Measurements from ENCODE around the gene ATE1. TPM values are rescaled to one million over a fixed set of nuclear protein-coding genes. Genes with fewer than 3 reads are reported as not detected.

The ATE1 gene
- total RNA-seq, 6 donors from 2014 or later: 13.5 to 27.9 (median 21.8) TPM

DNA sequence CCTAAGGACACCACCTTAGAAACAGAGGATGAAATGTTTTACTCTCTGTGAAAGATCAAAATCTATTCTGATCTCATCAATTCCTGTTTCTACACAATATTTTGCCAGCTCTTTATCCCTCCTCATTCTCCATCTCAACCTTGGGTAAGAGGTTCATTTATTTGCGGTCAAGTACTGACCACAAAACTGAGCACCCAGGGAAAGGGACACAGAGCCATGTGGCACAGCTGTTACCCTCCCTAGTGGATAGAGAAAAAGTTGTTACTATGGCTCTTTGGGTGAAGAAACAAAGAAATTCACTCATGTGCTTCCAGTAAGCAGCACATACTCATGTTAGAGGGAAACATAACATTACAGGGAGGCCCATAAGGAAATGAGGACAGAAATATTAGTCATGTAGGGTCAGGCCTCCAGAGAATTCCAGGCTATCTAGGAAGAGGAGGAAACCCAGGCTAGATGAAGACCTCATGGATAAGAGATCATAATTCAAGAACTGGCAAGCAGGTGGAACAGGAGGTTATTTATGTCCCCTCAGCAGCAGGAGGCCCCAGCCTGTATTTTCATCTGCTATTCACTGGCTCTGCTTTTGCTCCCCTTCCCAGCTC lies 114.5 kb downstream of the ATE1 start:
- WGBS, 2 donors: 81 to 100% methylated on average over 1 of the region's 1 CpG
- no peaks in the 10 kb centered on the region for H3K36me3 ChIP-seq
- no peak overlapping the region for H3K27ac ChIP-seq
- H3K4me3 ChIP-seq: no peak overlapping the region
- no peak for DNase-seq
- peak in 1 of 2 donors; percentile 38 for ATAC-seq (ENCODE audit: low FRiP score in 2 of 2)
- TF ChIP-seq EP300 (IDR thresholded peaks at IDR 0.05) (no peak), POLR2A (IDR thresholded peaks at IDR 0.05) (no peak), POLR2AphosphoS5 (IDR thresholded peaks at IDR 0.05) (no peak)
- TF ChIP-seq, protein P1, sequence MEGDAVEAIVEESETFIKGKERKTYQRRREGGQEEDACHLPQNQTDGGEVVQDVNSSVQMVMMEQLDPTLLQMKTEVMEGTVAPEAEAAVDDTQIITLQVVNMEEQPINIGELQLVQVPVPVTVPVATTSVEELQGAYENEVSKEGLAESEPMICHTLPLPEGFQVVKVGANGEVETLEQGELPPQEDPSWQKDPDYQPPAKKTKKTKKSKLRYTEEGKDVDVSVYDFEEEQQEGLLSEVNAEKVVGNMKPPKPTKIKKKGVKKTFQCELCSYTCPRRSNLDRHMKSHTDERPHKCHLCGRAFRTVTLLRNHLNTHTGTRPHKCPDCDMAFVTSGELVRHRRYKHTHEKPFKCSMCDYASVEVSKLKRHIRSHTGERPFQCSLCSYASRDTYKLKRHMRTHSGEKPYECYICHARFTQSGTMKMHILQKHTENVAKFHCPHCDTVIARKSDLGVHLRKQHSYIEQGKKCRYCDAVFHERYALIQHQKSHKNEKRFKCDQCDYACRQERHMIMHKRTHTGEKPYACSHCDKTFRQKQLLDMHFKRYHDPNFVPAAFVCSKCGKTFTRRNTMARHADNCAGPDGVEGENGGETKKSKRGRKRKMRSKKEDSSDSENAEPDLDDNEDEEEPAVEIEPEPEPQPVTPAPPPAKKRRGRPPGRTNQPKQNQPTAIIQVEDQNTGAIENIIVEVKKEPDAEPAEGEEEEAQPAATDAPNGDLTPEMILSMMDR (IDR thresholded peaks at IDR 0.05): no peak
- H3K27me3 ChIP-seq: no peaks in the 10 kb centered on the region
- no peaks in the 10 kb centered on the region for H3K4me1 ChIP-seq
- H3K9me3 ChIP-seq: no peaks in the 10 kb centered on the region

DNA sequence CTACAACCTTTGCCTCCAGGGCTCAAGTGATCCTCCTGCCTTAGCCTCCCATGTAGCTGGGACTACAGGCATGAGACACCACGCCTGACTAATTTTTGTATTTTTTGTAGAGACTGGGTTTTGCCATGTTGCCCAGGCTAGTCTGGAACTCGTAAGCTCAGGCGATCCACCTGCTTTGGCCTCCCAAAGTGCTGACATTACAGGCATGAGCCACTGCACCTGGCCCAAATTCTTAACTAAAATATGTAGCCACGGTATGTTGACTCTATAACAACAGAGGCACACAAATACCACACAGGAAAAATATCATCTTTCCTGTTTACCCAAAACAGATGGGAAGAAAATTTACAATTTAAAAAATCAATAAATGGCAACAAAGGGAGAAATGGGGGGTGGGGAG lies 115.8 kb downstream of the ATE1 start:
- Histone ChIP-seq H3K36me3 (no peaks in the 10 kb centered on the region), H3K4me3 (no peak overlapping the region), H3K4me1 (no peaks in the 10 kb centered on the region), H3K27me3 (no peaks in the 10 kb centered on the region), H3K9me3 (no peaks in the 10 kb centered on the region), H3K27ac (no peak overlapping the region)
- ATAC-seq (ENCODE audit: low FRiP score in 2 of 2) (no peak), DNase-seq (no peak)
- 70 to 73% methylated on average over 4 of the region's 4 CpGs for WGBS, 2 donors
- TF ChIP-seq, protein P1 (IDR thresholded peaks at IDR 0.05): no peak
- TF ChIP-seq EP300 (IDR thresholded peaks at IDR 0.05) (no peak), POLR2A (IDR thresholded peaks at IDR 0.05) (no peak), POLR2AphosphoS5 (IDR thresholded peaks at IDR 0.05) (no peak)

DNA sequence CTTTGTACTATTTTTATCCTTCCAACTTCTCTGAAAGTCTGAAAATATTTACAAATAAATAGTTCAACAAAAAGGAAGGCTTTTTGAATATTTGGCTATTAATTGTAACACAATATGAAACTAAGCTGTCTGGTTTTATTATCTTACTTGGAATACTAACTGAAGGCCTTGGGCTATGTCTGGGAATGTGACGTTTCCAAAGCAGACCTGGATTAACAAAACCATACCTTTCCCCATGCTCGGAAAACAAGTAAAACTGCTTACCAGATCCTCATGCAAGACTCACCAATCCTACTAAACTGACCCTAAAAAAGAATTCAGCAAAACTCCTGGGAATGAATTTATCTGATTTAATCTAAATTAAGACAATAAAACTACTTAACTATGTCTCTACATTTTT lies 116.4 kb downstream of the ATE1 start:
- WGBS, 2 donors: 91 to 95% methylated on average over 2 of the region's 2 CpGs

DNA sequence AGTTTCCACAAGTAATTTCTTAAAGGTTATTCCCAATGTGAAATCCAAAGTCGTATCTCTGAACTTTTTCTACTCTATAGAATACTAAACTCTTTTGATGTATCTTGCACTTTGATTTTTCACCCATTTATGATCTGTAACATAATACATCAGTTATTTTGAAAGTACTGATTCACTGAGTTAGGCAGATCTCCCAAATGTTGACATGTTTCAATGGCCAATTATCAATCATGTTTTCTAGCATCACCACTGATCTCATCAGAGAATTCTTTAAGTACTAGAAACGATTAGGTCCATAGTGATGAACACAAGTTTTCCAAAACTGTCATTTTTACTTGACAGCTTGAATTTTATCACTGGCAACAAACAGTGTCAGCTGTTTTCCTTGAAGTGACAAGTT lies 119.0 kb downstream of the ATE1 start:
- ATAC-seq (ENCODE audit: low FRiP score in 2 of 2): no peak
- DNase-seq: no peak
- no peaks in the 10 kb centered on the region for H3K27me3 ChIP-seq
- no peak overlapping the region for H3K4me3 ChIP-seq
- 58 to 70% methylated on average over 2 of the region's 2 CpGs for WGBS, 2 donors
- no peaks in the 10 kb centered on the region for H3K4me1 ChIP-seq
- no peak for TF ChIP-seq POLR2AphosphoS5 (IDR thresholded peaks at IDR 0.05)
- no peak for TF ChIP-seq POLR2A (IDR thresholded peaks at IDR 0.05)
- TF ChIP-seq, protein P1 (IDR thresholded peaks at IDR 0.05): no peak
- no peak for TF ChIP-seq EP300 (IDR thresholded peaks at IDR 0.05)
- H3K9me3 ChIP-seq: no peaks in the 10 kb centered on the region
- H3K36me3 ChIP-seq: peaks cover 0 to 3% (median 0%) of the 10 kb centered on the region in 4 donors
- H3K27ac ChIP-seq: no peak overlapping the region

More for the DNA sequence above, 116.4 kb downstream of the ATE1 start:
- Histone ChIP-seq H3K9me3 (no peaks in the 10 kb centered on the region), H3K36me3 (peaks cover 0 to 3% (median 0%) of the 10 kb centered on the region in 4 donors), H3K27ac (no peak overlapping the region), H3K4me3 (no peak overlapping the region), H3K27me3 (no peaks in the 10 kb centered on the region), H3K4me1 (no peaks in the 10 kb centered on the region)
- no peak for TF ChIP-seq EP300 (IDR thresholded peaks at IDR 0.05)
- TF ChIP-seq, protein P1 (IDR thresholded peaks at IDR 0.05): no peak
- no peak for TF ChIP-seq POLR2AphosphoS5 (IDR thresholded peaks at IDR 0.05)
- TF ChIP-seq POLR2A (IDR thresholded peaks at IDR 0.05): no peak
- DNase-seq (no peak), ATAC-seq (ENCODE audit: low FRiP score in 2 of 2) (no peak)

DNA sequence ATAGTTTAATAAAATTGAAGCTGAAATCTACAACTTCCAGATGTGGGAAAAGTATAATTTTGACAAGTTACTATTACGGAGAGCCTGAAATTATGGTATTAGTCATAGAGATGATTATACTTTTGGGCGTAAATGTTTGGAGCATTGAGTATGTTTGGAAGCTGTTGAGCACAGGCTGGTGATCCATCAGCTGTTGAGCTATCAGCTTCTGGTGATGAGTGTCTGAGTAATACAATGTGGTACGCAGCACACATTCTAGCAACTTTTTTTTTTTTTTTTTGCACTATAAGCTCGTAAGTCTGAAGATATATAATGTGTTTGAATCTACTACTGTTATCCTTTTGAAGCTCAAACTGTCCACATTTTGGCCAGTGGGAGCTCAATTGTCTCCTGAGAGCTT lies 123.4 kb downstream of the ATE1 start:
- Histone ChIP-seq H3K36me3 (peaks cover 0 to 3% (median 0%) of the 10 kb centered on the region in 4 donors), H3K4me1 (no peaks in the 10 kb centered on the region), H3K4me3 (no peak overlapping the region), H3K27me3 (no peaks in the 10 kb centered on the region), H3K27ac (no peak overlapping the region), H3K9me3 (no peaks in the 10 kb centered on the region)
- DNase-seq (no peak), ATAC-seq (ENCODE audit: low FRiP score in 2 of 2) (peak in 1 of 2 donors; percentile 91)
- TF ChIP-seq EP300 (IDR thresholded peaks at IDR 0.05): no peak
- TF ChIP-seq POLR2AphosphoS5 (IDR thresholded peaks at IDR 0.05): no peak
- TF ChIP-seq, protein P1 (IDR thresholded peaks at IDR 0.05): no peak
- no peak for TF ChIP-seq POLR2A (IDR thresholded peaks at IDR 0.05)
- WGBS, 2 donors: 92 to 95% methylated on average over 4 of the region's 4 CpGs
